Smooth muscle cell (in vitro differentiated cells): ENCODE results near the gene MAPKAPK2. TPM values are rescaled to one million over a fixed set of nuclear protein-coding genes. Genes with fewer than 3 reads are reported as not detected.

Experiments
- DNase-seq: peaks from one replicate; lab custom pipeline; 2025; ENCODE audit not compliant: unreplicated experiment; lab: John Stamatoyannopoulos, UW
- H2AFZ ChIP-seq: fragments of 200-600 bp; sonication (generic); 2 replicates; pipeline ENCODE4 v1.6.0; 2016; ENCODE audit warnings: antibody characterized with exemption, low read depth, mild to moderate bottlenecking
- H3F3A ChIP-seq: fragments of 200-600 bp; sonication (generic); 2 replicates; pipeline ENCODE4 v1.6.0; 2017; ENCODE audit warnings: antibody characterized with exemption, low read depth
- H3K27ac ChIP-seq: fragments of 200-600 bp; sonication (generic); 2 replicates; pipeline ENCODE4 v1.5.1; 2016; ENCODE audit warnings: low read depth, mild to moderate bottlenecking
- H3K27me3 ChIP-seq: fragments of 200-600 bp; sonication (generic); 2 replicates; pipeline ENCODE4 v1.6.1; 2016; ENCODE audit warnings: low read depth, mild to moderate bottlenecking
- H3K36me3 ChIP-seq: fragments of 200-600 bp; sonication (generic); 2 replicates; pipeline ENCODE4 v1.5.1; 2016; ENCODE audit warnings: low read depth
- H3K4me1 ChIP-seq: fragments of 200-600 bp; sonication (generic); 2 replicates; pipeline ENCODE4 v1.5.1; 2016; ENCODE audit warnings: low read depth
- H3K4me2 ChIP-seq: fragments of 200-600 bp; sonication (generic); 2 replicates; pipeline ENCODE4 v1.6.0; 2016; ENCODE audit warnings: mild to moderate bottlenecking
- H3K4me3 ChIP-seq: fragments of 200-600 bp; sonication (generic); 2 replicates; pipeline ENCODE4 v1.5.1; 2016; ENCODE audit warnings: mild to moderate bottlenecking
- H3K79me2 ChIP-seq: fragments of 200-600 bp; sonication (generic); 2 replicates; pipeline ENCODE4 v1.6.0; 2016; ENCODE audit warnings: low read depth, mild to moderate bottlenecking
- H3K9ac ChIP-seq: fragments of 200-600 bp; sonication (generic); 2 replicates; pipeline ENCODE4 v1.6.0; 2016; ENCODE audit warnings: low read depth
- H3K9me3 ChIP-seq: fragments of 200-600 bp; sonication (generic); replicated peaks from 2 replicates; pipeline ENCODE4 v1.5.1; 2016; ENCODE audit warnings: low read depth
- H4K20me1 ChIP-seq: fragments of 200-600 bp; sonication (generic); 2 replicates; pipeline ENCODE4 v1.6.0; 2016; ENCODE audit warnings: low read depth
- WGBS: methylation state at CpG from one replicate; pipeline ENCODE4 v1.1.7; 2016; ENCODE audit warnings: low lambda C conversion rate; 5-methylcytosine and 5-hydroxymethylcytosine counted together
- polyA plus RNA-seq: library from polyadenylated mRNA; unstranded; fragments of >200 nt; fragmentation: Nextera tagmentation; extraction: Ambion mirVana; gene quantifications from 2 replicates; pipeline ENCODE4 v1.2.1, GENCODE V29; 2016
- total RNA-seq: library from RNA; depleted of rRNA; stranded (reverse); fragments of >200 nt; gene quantifications from 2 replicates; pipeline ENCODE4 v1.2.3, GENCODE V29; 2014
- TF ChIP-seq, protein P1 (sequence below): fragments of 200-600 bp; sonication (generic); IDR thresholded peaks from 2 replicates; pipeline ENCODE4 v1.5.1; 2017; ENCODE audit warnings: borderline replicate concordance, mild to moderate bottlenecking, antibody characterized with exemption; ENCODE audit not compliant: insufficient read depth, poor library complexity, severe bottlenecking

MAPKAPK2 gene
- total and polyA plus RNA-seq, 2 experiments from 2014 or later, result 14.3 to 40.9 TPM

DNA sequence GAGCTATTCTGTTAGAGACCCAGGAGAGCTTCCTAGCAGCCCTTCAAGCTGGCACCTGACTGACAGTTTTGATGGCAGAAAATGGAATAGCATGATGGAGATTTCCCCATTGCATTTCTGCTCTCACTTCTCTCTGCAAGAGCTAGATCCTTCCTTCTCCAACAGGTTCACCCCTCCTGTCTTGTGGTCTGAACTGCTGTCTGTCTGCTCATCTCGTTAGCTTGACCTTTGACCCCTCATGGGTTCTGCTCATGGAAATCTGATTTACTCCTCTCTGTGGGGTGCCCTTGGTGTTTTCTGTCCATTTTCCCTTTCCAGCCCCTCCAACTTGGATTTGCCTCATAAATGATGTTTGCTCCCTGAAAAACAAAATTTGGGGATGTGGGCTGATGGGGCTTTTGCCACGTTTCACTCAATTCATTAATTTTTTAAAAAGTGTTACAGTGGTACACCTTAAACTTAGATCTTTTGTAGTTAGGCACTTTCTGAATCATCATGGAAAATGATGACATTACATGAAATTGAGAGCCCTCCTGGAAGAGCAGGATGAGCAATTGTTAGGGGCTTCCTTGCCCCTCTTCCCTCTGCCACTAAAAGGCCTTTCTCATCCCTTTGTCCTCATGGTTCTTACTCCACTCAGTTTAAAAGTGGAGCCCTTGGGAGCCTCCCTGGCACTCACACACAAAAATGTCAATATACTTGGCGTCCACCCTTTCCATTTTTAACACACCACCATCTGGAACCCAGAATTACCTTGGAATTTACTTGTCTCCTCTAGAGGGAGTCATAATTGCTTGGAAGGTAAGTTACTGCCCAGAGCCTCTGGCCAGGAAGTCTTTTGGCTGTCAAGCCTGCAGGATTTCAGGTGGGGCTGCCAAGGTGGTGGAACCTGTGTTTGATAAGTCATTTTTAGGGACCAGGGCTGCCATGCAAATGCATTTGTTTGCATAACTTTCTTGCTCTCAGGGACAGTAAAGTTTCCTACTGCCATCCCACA is 54.0 kb downstream of the MAPKAPK2 start:
- no peaks in the 10 kb centered on the region for H3K36me3 ChIP-seq
- no peak overlapping the region for H3K9ac ChIP-seq
- H4K20me1 ChIP-seq, result peaks cover 38% of the 10 kb centered on the region
- H3K9me3 ChIP-seq, result no peaks in the 10 kb centered on the region
- H2AFZ ChIP-seq, result no peak overlapping the region
- H3K4me2 ChIP-seq, result no peak overlapping the region
- no peaks in the 10 kb centered on the region for H3K4me1 ChIP-seq
- TF ChIP-seq, protein P1, sequence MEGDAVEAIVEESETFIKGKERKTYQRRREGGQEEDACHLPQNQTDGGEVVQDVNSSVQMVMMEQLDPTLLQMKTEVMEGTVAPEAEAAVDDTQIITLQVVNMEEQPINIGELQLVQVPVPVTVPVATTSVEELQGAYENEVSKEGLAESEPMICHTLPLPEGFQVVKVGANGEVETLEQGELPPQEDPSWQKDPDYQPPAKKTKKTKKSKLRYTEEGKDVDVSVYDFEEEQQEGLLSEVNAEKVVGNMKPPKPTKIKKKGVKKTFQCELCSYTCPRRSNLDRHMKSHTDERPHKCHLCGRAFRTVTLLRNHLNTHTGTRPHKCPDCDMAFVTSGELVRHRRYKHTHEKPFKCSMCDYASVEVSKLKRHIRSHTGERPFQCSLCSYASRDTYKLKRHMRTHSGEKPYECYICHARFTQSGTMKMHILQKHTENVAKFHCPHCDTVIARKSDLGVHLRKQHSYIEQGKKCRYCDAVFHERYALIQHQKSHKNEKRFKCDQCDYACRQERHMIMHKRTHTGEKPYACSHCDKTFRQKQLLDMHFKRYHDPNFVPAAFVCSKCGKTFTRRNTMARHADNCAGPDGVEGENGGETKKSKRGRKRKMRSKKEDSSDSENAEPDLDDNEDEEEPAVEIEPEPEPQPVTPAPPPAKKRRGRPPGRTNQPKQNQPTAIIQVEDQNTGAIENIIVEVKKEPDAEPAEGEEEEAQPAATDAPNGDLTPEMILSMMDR, result peak; percentile 28
- H3K79me2 ChIP-seq, result no peaks in the 10 kb centered on the region
- peaks cover 6% of the 10 kb centered on the region for H3F3A ChIP-seq
- no peak overlapping the region for H3K27ac ChIP-seq
- H3K27me3 ChIP-seq, result no peaks in the 10 kb centered on the region
- 85% methylated on average over 3 of the region's 3 CpGs for WGBS
- no peak for DNase-seq
- no peak overlapping the region for H3K4me3 ChIP-seq

DNA sequence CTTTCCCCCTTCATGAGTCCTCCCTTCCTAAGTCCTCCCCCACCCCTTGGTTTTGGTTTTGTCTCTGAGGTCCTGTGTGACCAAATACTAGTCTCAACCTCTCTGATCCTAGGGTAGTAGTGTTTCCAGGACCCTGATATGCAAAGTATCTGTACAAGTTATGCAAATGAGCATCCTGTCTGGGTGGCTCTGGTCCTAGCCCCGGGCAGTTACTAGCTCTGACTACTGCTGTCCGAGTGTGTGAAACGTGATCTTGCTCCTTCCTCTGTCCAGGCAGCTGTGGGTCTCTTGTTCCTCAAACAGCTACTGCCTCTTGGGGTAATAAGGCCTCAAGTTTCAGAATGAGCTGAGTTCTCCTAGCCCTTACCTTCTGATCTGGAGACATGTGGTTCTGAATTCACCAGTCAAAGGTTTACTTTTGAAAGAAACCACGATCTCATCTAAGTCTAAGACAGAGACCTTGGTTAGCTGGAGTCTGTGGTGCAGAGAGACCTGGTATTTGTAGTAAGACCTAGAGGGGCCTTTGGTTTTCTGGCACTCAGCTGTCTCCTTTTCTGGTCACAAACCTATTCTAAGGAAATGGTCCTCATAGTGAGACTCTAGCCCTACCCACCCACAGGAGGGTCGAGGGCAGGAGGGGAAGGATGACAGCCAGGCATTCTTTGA is 54.8 kb downstream of the MAPKAPK2 start:
- no peak overlapping the region for H3K4me3 ChIP-seq
- TF ChIP-seq, protein P1, result no peak
- 45% methylated on average over 5 of the region's 5 CpGs for WGBS
- no peaks in the 10 kb centered on the region for H3K4me1 ChIP-seq
- peaks cover 30% of the 10 kb centered on the region for H4K20me1 ChIP-seq
- no peaks in the 10 kb centered on the region for H3K27me3 ChIP-seq
- DNase-seq, result no peak
- no peak overlapping the region for H3K4me2 ChIP-seq
- no peak overlapping the region for H3K27ac ChIP-seq
- no peaks in the 10 kb centered on the region for H3K79me2 ChIP-seq
- no peaks in the 10 kb centered on the region for H3K9me3 ChIP-seq
- no peak overlapping the region for H2AFZ ChIP-seq
- no peak overlapping the region for H3K9ac ChIP-seq
- no peaks in the 10 kb centered on the region for H3K36me3 ChIP-seq
- no peaks in the 10 kb centered on the region for H3F3A ChIP-seq

DNA sequence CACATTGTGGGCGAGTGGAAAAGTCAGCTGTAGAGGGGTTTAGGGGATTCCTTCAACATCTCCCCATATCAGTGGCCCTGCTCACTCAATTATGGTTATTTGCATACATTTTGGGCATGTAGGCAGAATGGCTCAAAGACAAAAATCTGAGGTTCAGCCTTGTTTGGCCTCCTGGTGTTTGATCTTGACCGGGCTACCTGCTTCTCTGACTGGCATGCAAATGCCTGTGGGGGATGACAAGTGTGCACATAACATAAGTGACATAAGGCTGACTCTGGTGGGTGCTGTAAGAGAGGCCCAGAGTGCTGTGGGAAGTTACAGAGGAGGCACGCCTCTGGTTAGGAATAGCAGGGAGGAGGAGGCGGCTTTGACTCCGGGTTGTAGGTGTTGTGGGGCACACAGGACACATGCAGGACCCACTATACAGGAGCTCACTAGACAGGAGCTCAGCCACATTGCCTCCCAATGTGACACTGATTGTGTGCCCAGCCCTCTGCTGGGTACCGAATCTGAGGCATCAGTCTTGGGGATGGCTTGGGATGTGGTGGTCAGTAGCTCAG is 56.5 kb downstream of the MAPKAPK2 start:
- Histone ChIP-seq H3K4me1 (no peaks in the 10 kb centered on the region), H4K20me1 (peaks cover 13% of the 10 kb centered on the region), H3K9me3 (no peaks in the 10 kb centered on the region), H3K4me3 (no peak overlapping the region), H3K4me2 (no peak overlapping the region), H2AFZ (no peak overlapping the region), H3K79me2 (no peaks in the 10 kb centered on the region), H3F3A (no peaks in the 10 kb centered on the region), H3K9ac (no peak overlapping the region), H3K27me3 (no peaks in the 10 kb centered on the region), H3K27ac (no peak overlapping the region), H3K36me3 (no peaks in the 10 kb centered on the region)
- TF ChIP-seq, protein P1, result no peak
- no peak for DNase-seq
- 96% methylated on average over 6 of the region's 6 CpGs for WGBS
